Activated gamma-delta T cell (primary cell): Measurements from ENCODE around the gene THSD7B.
"Not testable (repeated sequence)": the region's sequence is repeated elsewhere in the genome, so short reads cannot be mapped to it uniquely, and the experiment has no call there.

Source experiments
- DNase-seq: peaks from one replicate; lab custom pipeline; 2025; lab: John Stamatoyannopoulos, UW

THSD7B gene

GRCh38 chr2:137523931-137524330, 758.6 kb downstream of the THSD7B start:
- DNase-seq: no peak

GRCh38 chr2:137525132-137525531, 759.8 kb downstream of the THSD7B start:
- no peak for DNase-seq

- DNase-seq: no peak
These were observed 760.4 kb downstream of the THSD7B start for GRCh38 chr2:137525641-137526190.

DNA sequence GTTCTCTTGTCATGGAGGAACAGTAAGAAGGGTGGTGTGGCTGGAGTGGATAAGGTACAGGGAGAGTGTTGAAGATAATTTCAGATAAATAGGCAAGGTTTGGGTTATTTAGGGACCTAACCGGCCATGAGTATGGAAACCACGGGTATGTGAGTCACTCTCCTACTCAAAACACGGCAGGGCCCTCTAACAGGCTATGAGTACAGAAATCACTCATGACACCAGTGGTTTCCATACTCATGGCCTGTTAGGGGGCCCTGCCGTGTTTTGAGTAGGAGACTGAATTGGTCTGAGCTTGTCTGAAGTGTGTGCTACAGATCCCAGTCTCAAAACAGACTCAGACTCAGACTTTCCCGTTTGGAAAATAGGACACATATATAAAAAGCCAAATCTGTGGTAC, 770.6 kb downstream of the THSD7B start:
- DNase-seq: no peak

DNA sequence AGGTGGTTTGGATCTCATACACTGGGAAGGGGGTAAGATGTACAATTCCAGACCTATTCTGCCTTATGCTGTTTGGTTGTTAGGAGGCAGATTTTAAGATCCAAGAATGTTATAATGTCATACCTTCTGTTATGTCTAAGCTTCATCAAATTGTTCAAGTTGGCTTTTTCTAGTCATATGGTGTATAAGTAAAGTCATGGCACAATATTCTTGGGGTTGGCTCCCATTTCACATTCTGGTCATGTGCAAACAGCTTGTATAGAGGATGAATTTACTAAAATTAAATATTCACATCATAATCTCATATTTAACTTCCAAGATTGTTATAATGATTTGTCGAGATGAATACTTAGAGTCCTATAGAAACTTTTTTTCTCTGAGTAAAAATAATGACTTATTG, 774.0 kb downstream of the THSD7B start:
- DNase-seq: no peak

- no peak for DNase-seq
These were observed 782.5 kb downstream of the THSD7B start for GRCh38 chr2:137547842-137548241.

- DNase-seq: no peak
These were observed 801.0 kb downstream of the THSD7B start for GRCh38 chr2:137566387-137566786.

- no peak for DNase-seq
These were observed 805.1 kb downstream of the THSD7B start for GRCh38 chr2:137570484-137570883.

- DNase-seq: not testable (repeated sequence)
These were observed 822.5 kb downstream of the THSD7B start for GRCh38 chr2:137587834-137588233.

GRCh38 chr2:137588578-137588977, 823.2 kb downstream of the THSD7B start:
- not testable (repeated sequence) for DNase-seq

GRCh38 chr2:137590102-137590501, 824.8 kb downstream of the THSD7B start:
- no peak for DNase-seq

- no peak for DNase-seq
These were observed 842.5 kb downstream of the THSD7B start for GRCh38 chr2:137607722-137608318.

DNA sequence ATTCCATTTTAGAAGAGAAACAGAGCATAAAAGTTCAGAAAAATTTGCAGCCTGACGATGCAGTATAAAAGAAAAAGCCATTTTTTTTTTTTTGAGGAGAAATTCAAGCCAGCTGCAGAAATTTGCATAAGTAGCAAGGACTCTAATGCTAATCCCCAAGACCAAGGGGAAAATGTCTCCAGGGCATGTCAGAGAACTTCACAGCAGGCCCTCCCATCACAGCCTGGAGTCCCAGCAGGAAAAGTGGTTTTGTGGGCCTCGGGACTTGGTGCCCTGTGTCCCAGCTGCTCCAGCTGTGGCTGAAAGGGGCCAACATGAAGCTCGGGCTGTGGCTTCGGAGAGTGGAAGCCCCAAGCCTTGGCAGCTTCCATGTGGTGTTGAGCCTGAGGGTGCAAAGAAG, 873.6 kb downstream of the THSD7B start:
- DNase-seq: no peak

- DNase-seq: no peak
These were observed 879.4 kb downstream of the THSD7B start for GRCh38 chr2:137644731-137645130.

DNA sequence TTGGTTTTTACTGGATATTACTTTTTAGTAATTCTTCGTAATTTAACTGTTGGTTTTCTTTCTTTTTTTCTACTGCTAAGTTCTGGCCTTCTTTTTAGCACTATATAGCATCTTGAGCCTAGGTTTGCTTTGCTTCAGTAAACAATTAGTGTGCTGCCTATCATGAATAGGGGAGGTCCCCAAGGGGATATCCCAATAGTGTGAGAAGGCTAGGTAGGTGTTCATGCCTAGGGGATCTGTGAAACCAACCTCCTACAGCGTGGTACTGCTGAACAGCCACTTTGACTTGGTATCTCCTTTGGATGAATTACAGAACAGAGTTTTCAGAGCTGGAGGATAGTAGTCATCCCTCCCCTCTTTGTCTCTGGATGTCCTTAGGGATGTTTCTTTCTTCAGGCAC, 888.7 kb downstream of the THSD7B start:
- DNase-seq: no peak

GRCh38 chr2:137655814-137656213, 890.5 kb downstream of the THSD7B start:
- DNase-seq: no peak

GRCh38 chr2:137658433-137658832, 893.1 kb downstream of the THSD7B start:
- DNase-seq: no peak

- no peak for DNase-seq
These were observed 894.3 kb downstream of the THSD7B start for GRCh38 chr2:137659616-137660015.

DNA sequence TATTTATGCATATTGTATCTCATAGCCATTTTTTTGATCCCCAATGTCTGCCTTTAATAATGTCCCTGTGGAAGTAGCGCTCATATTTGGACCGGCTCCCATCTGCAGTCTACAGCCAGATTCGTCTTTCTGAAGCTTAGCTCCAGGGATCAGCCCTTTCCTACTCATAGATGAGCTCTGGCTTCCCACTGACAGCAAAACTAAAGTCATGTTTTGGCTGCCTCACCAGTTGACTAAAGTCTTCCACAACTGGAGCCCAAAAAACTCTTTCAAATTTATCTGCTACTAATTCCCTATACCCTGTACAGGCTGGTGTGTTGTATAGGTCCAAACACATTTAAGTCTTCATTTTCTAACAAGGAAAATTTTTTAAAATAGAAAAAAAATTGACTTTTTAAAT, 904.8 kb downstream of the THSD7B start:
- no peak for DNase-seq

GRCh38 chr2:137672989-137673552, 907.7 kb downstream of the THSD7B start:
- DNase-seq: no peak

DNA sequence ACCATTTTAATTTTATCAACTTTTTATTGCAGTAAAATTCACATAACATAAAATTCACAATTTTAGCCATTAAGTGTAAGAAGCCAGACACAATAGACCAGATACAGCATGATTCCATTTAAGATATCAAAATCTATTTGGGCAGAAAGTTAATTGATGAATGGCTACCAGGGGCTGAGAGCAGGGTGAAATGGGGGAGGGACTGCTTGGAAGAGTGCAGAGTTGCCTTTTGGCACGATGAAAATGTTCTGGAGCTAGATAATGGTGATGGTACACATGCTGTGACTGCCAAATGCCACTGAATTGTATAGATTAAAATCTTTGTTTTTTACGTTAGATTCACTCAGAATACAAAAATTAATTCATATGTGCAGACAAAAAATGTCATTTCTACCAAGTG, 909.6 kb downstream of the THSD7B start:
- no peak for DNase-seq

GRCh38 chr2:137675584-137676327, 910.4 kb downstream of the THSD7B start:
- no peak for DNase-seq

GRCh38 chr2:137676346-137676745, 911.0 kb downstream of the THSD7B start:
- no peak for DNase-seq
